Islet precursor cell (in vitro differentiated cells): Measurements from ENCODE around the gene INTS6.

Experiments
- DNase-seq: peaks from one replicate; pipeline ENCODE4 v3.0.0-alpha.2; 2018

INTS6 gene

GRCh38 chr13:51452361-51453206, at the start of gene INTS6:
INTS6 (minus strand) TSS chr13:51453036; CDS start chr13:51452525, 511 bp downstream.
- peak; percentile 99 for DNase-seq

- DNase-seq, result no peak
Measured at GRCh38 chr13:51502153-51502651, 49.4 kb upstream of the INTS6 start.

GRCh38 chr13:51501592-51502152, 48.8 kb upstream of the INTS6 start:
- DNase-seq, result no peak

GRCh38 chr13:51501096-51501495, 48.3 kb upstream of the INTS6 start:
- no peak for DNase-seq

- DNase-seq, result no peak
Measured at GRCh38 chr13:51500687-51501086, 47.9 kb upstream of the INTS6 start.

GRCh38 chr13:51499841-51500240, 47.0 kb upstream of the INTS6 start:
- no peak for DNase-seq

- DNase-seq, result no peak
Measured at GRCh38 chr13:51495316-51495715, 42.5 kb upstream of the INTS6 start.

GRCh38 chr13:51494156-51494555, 41.3 kb upstream of the INTS6 start:
- DNase-seq, result no peak

- DNase-seq, result no peak
Measured at GRCh38 chr13:51488212-51488611, 35.4 kb upstream of the INTS6 start.

- DNase-seq, result no peak
Measured at GRCh38 chr13:51481656-51482055, 28.8 kb upstream of the INTS6 start.

GRCh38 chr13:51479199-51479523, 26.3 kb upstream of the INTS6 start:
- DNase-seq, result no peak

GRCh38 chr13:51478418-51479198, 25.8 kb upstream of the INTS6 start:
- DNase-seq, result no peak

GRCh38 chr13:51477653-51478324, 25.0 kb upstream of the INTS6 start:
- DNase-seq, result no peak

GRCh38 chr13:51477149-51477548, 24.3 kb upstream of the INTS6 start:
- DNase-seq, result no peak

- no peak for DNase-seq
Measured at GRCh38 chr13:51475727-51476501, 23.1 kb upstream of the INTS6 start.

- DNase-seq, result no peak
Measured at GRCh38 chr13:51469790-51470189, 17.0 kb upstream of the INTS6 start.

GRCh38 chr13:51467730-51468129, 14.9 kb upstream of the INTS6 start:
- no peak for DNase-seq

- DNase-seq, result no peak
Measured at GRCh38 chr13:51465124-51465523, 12.3 kb upstream of the INTS6 start.

GRCh38 chr13:51457086-51457815, 4.4 kb upstream of the INTS6 start:
- no peak for DNase-seq

GRCh38 chr13:51456510-51456909, 3.7 kb upstream of the INTS6 start:
- DNase-seq, result no peak

- no peak for DNase-seq
Measured at GRCh38 chr13:51455532-51455931, 2.7 kb upstream of the INTS6 start.
